WTC11 (cell line): ENCODE measurements around the gene BNC2.

Experiments
- CREB1 ChIP-seq: sonication (generic); formaldehyde crosslinking; IDR thresholded peaks from 2 replicates; pipeline ENCODE4 v1.8.0; 2023; ENCODE audit warnings: mild to moderate bottlenecking, missing genetic modification reagents
- IRF2 ChIP-seq: sonication (generic); formaldehyde crosslinking; IDR thresholded peaks from 2 replicates; pipeline ENCODE4 v1.8.0; 2022; ENCODE audit warnings: low read depth, missing genetic modification reagents, borderline replicate concordance
- JUN ChIP-seq: sonication (generic); formaldehyde crosslinking; IDR thresholded peaks from 2 replicates; pipeline ENCODE4 v1.8.0; 2023; ENCODE audit warnings: mild to moderate bottlenecking, missing genetic modification reagents
- SMAD3 ChIP-seq: sonication (generic); formaldehyde crosslinking; IDR thresholded peaks from 2 replicates; pipeline ENCODE4 v1.8.0; 2022; ENCODE audit warnings: missing genetic modification reagents, mild to moderate bottlenecking, borderline replicate concordance
- SP1 ChIP-seq: sonication (generic); formaldehyde crosslinking; conservative IDR thresholded peaks from 2 replicates; pipeline ENCODE4 v1.8.1; 2022; ENCODE audit warnings: missing genetic modification reagents
- USF2 ChIP-seq: sonication (generic); formaldehyde crosslinking; IDR thresholded peaks from 2 replicates; pipeline ENCODE4 v1.8.1; 2023; ENCODE audit warnings: mild to moderate bottlenecking, missing genetic modification reagents, moderate library complexity
- ZNF121 ChIP-seq: sonication (generic); formaldehyde crosslinking; IDR thresholded peaks from 2 replicates; pipeline ENCODE4 v1.8.0; 2023; ENCODE audit warnings: missing genetic modification reagents
- ZNF281 ChIP-seq: sonication (generic); formaldehyde crosslinking; IDR thresholded peaks from 2 replicates; pipeline ENCODE4 v1.8.0; 2023; ENCODE audit warnings: mild to moderate bottlenecking, missing genetic modification reagents
- TF ChIP-seq, protein P1 (sequence below): fragments of 200-600 bp; IDR thresholded peaks from 2 replicates; pipeline ENCODE4 v1.8.0; 2022; ENCODE audit warnings: antibody characterized with exemption

DNA sequence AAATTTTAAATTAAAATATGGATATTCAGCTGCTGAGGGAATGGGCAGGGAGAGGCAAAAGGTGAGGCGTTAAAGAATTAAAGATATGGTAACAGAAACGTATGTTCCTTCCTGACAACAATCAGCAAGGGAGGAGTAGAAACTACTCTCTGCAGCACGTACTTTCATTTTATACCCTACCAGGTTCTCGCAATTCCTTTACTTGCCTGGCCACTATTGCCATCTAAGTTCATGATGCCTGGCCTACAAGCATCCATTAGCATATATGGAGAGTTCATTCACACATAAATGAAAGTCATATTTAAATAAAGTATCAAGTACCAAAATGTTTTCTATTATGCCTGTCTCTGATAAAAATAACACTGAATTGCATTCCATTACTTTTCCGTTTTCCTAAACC, 125.1 kb downstream of the BNC2 start:
- TF ChIP-seq IRF2 (CRISPR knock-in tag) (no peak), USF2 (CRISPR knock-in tag) (no peak), SP1 (CRISPR knock-in tag) (no peak), JUN (no peak), ZNF121 (CRISPR knock-in tag) (no peak), CREB1 (CRISPR knock-in tag) (no peak), SMAD3 (CRISPR knock-in tag) (no peak), ZNF281 (CRISPR knock-in tag) (no peak)
- TF ChIP-seq, protein P1, sequence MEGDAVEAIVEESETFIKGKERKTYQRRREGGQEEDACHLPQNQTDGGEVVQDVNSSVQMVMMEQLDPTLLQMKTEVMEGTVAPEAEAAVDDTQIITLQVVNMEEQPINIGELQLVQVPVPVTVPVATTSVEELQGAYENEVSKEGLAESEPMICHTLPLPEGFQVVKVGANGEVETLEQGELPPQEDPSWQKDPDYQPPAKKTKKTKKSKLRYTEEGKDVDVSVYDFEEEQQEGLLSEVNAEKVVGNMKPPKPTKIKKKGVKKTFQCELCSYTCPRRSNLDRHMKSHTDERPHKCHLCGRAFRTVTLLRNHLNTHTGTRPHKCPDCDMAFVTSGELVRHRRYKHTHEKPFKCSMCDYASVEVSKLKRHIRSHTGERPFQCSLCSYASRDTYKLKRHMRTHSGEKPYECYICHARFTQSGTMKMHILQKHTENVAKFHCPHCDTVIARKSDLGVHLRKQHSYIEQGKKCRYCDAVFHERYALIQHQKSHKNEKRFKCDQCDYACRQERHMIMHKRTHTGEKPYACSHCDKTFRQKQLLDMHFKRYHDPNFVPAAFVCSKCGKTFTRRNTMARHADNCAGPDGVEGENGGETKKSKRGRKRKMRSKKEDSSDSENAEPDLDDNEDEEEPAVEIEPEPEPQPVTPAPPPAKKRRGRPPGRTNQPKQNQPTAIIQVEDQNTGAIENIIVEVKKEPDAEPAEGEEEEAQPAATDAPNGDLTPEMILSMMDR: no peak
